ENCODE data around the gene PCSK5.

PCSK5 gene

GRCh38 chr9:75890472-75891276 is at the start of gene PCSK5:
Gene PCSK5, plus strand, starts transcription at chr9:75890673. Its CDS starts 509 bp downstream, at chr9:75891182.
- peak; percentile 91 for DNase-seq
- Histone ChIP-seq H3K27ac (ENCODE audit: low read length) (peak within 1 kb of the TSS; percentile 25; the same call in 1 of the 2 replicates), H3K36me3 (replicated peaks; ENCODE audit: insufficient read depth, low read length) (no peaks in the 10 kb centered on the region), H2AFZ (ENCODE audit: low read length) (peak within 1 kb of the TSS; percentile 59), H3K79me2 (ENCODE audit: low read length) (no peaks in the 10 kb centered on the region), H3F3A (ENCODE audit: insufficient read depth, low read length) (peaks cover 3% of the 10 kb centered on the region; the same call in 1 of the 2 replicates), H3K27me3 (replicated peaks; ENCODE audit: insufficient read depth, low read length) (no peaks in the 10 kb centered on the region), H3K4me2 (ENCODE audit: low read depth, low read length) (peak within 1 kb of the TSS; percentile 80), H3K9ac (ENCODE audit: low read length) (peak within 1 kb of the TSS; percentile 47; the same call in 1 of the 2 replicates), H4K20me1 (ENCODE audit: insufficient read depth, low read length) (no peaks in the 10 kb centered on the region), H3K4me1 (ENCODE audit: low read length) (no peaks in the 10 kb centered on the region), H3K4me3 (ENCODE audit: low read length) (peak within 1 kb of the TSS; percentile 59), H3K9me2 (replicated peaks; ENCODE audit: insufficient read depth, low read length) (no peaks in the 10 kb centered on the region), H3K9me3 (replicated peaks; ENCODE audit: insufficient read depth, low read length) (no peaks in the 10 kb centered on the region)
- TF ChIP-seq CTCF (IDR thresholded peaks at IDR 0.05; ENCODE audit: low read length) (peak; percentile 18; the same call in 1 of the 2 replicates), EZH2 (optimal IDR thresholded peaks at IDR 0.05; ENCODE audit: low read depth, low read length) (no peak)

GRCh38 chr9:75844321-75844720 is 46.2 kb upstream of the PCSK5 start:
- Histone ChIP-seq H3K4me2 (ENCODE audit: low read depth, low read length) (no peak overlapping the region), H3K9me2 (replicated peaks; ENCODE audit: insufficient read depth, low read length) (no peaks in the 10 kb centered on the region), H4K20me1 (ENCODE audit: insufficient read depth, low read length) (no peaks in the 10 kb centered on the region), H2AFZ (ENCODE audit: low read length) (no peak overlapping the region), H3K79me2 (ENCODE audit: low read length) (no peaks in the 10 kb centered on the region), H3K4me3 (ENCODE audit: low read length) (no peak overlapping the region), H3K36me3 (replicated peaks; ENCODE audit: insufficient read depth, low read length) (no peaks in the 10 kb centered on the region), H3K9me3 (replicated peaks; ENCODE audit: insufficient read depth, low read length) (no peaks in the 10 kb centered on the region), H3K4me1 (ENCODE audit: low read length) (no peaks in the 10 kb centered on the region), H3K9ac (ENCODE audit: low read length) (no peak overlapping the region), H3K27ac (ENCODE audit: low read length) (no peak overlapping the region), H3K27me3 (replicated peaks; ENCODE audit: insufficient read depth, low read length) (no peaks in the 10 kb centered on the region), H3F3A (ENCODE audit: insufficient read depth, low read length) (no peaks in the 10 kb centered on the region)
- DNase-seq, result no peak
- TF ChIP-seq EZH2 (optimal IDR thresholded peaks at IDR 0.05; ENCODE audit: low read depth, low read length) (no peak), EZH2phosphoT487 (IDR thresholded peaks at IDR 0.05; ENCODE audit: low read length) (no peak), CTCF (IDR thresholded peaks at IDR 0.05; ENCODE audit: low read length) (no peak)

- Histone ChIP-seq H3F3A (ENCODE audit: insufficient read depth, low read length) (no peaks in the 10 kb centered on the region), H3K4me1 (ENCODE audit: low read length) (no peaks in the 10 kb centered on the region), H3K9me2 (replicated peaks; ENCODE audit: insufficient read depth, low read length) (no peaks in the 10 kb centered on the region), H3K27ac (ENCODE audit: low read length) (no peak overlapping the region), H3K9me3 (replicated peaks; ENCODE audit: insufficient read depth, low read length) (no peaks in the 10 kb centered on the region), H3K4me3 (ENCODE audit: low read length) (no peak overlapping the region), H3K9ac (ENCODE audit: low read length) (no peak overlapping the region), H3K36me3 (replicated peaks; ENCODE audit: insufficient read depth, low read length) (no peaks in the 10 kb centered on the region), H3K27me3 (replicated peaks; ENCODE audit: insufficient read depth, low read length) (no peaks in the 10 kb centered on the region), H2AFZ (ENCODE audit: low read length) (no peak overlapping the region), H3K79me2 (ENCODE audit: low read length) (no peaks in the 10 kb centered on the region), H4K20me1 (ENCODE audit: insufficient read depth, low read length) (no peaks in the 10 kb centered on the region), H3K4me2 (ENCODE audit: low read depth, low read length) (no peak overlapping the region)
- DNase-seq, result no peak
- TF ChIP-seq EZH2 (optimal IDR thresholded peaks at IDR 0.05; ENCODE audit: low read depth, low read length), result no peak
- no peak for TF ChIP-seq EZH2phosphoT487 (IDR thresholded peaks at IDR 0.05; ENCODE audit: low read length)
- no peak for TF ChIP-seq CTCF (IDR thresholded peaks at IDR 0.05; ENCODE audit: low read length)
Measured at GRCh38 chr9:75845806-75846205, 44.7 kb upstream of the PCSK5 start.
